HG03520 (cell line): Measurements from ENCODE around the gene BTBD10.

ENCODE experiments used
- ATAC-seq: cut with Tn5 transposase; IDR thresholded peaks from one replicate; pipeline ENCODE4 v1.9.1; 2021; ENCODE audit warnings: mild to moderate bottlenecking, moderate library complexity; ENCODE audit not compliant: unreplicated experiment

BTBD10 gene

DNA sequence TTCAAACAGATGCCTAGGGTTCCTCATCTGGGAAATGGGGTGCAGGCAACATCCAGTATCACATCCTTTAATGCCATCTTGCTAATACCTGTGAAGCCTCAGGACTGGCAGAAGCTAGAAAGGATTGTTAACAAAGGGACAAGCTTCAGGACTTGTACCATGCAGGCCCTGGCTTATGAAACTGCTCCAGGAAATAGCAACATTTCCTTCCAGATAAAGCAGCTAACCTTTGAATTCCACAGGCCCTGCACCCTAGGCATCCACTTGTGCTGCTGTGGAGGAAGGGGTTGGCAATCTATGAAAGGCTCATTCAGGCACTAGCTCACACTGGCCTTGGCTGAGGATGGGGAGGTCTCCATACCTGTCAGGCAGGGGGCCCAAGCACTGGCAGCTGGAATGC, 87.2 kb downstream of the BTBD10 start:
- no peak for ATAC-seq

DNA sequence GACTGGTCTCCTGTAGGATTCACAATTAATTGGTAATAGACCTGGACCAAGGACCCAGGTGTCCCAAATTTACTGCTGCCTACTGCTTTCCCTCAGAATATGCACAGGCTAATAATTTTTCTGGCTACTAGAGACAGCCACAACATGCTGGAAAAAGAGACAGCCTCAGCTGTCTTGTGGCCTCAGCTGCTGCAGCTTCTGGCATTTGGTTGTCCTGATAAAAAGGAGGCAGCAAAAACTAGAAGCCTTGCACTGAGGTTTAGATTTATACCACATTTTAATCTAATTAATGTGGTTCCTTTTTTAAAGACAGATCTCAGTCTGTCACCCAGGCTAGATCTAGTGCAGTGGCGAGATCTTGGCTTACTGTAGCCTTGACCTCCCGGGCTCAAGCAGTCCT, 89.8 kb downstream of the BTBD10 start:
- no peak for ATAC-seq

GRCh38 chr11:13368041-13368446, 95.0 kb downstream of the BTBD10 start:
- no peak for ATAC-seq

DNA sequence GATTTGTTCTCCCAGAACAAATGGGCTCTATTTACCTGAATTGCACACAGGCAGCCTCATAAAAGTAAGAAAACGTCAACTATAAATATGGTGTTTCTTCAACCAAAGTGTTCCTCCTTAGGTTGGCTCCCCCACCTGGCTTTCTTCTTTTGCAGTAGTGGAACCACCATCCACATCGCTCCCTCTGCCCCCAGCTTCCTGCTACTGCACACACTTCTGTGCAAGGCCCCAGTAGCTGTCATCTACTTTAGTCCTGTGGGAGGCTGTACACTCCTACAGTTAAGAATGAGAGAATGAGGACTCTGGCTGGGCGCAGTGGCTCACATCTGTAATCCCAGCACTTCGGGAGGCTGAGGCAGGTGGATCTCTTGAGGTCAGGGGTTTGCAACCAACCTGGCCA, 95.9 kb downstream of the BTBD10 start:
- ATAC-seq = no peak

GRCh38 chr11:13366266-13367026, 96.6 kb downstream of the BTBD10 start:
- ATAC-seq = no peak

DNA sequence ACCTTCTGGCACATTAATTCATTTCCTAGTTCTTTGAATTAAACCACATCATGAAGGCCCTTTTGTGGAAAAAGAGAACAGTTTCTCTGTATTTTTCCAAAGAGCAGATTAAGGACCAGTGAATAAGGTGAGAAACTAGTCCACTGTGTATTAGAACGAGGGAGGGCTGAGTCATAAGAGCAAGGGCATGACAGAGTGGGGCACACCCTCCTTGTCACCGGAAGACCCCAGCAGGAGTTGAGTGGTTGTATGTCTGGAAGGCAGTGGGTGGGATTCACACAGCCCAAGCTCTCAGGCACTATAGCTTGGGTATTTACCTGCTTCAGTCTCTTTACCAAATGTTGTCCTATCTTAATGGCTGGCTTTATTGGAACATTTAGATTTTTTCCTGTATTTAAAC, 98.6 kb downstream of the BTBD10 start:
- no peak for ATAC-seq

- no peak for ATAC-seq
Measured at GRCh38 chr11:13362596-13363109, 100.4 kb downstream of the BTBD10 start.

DNA sequence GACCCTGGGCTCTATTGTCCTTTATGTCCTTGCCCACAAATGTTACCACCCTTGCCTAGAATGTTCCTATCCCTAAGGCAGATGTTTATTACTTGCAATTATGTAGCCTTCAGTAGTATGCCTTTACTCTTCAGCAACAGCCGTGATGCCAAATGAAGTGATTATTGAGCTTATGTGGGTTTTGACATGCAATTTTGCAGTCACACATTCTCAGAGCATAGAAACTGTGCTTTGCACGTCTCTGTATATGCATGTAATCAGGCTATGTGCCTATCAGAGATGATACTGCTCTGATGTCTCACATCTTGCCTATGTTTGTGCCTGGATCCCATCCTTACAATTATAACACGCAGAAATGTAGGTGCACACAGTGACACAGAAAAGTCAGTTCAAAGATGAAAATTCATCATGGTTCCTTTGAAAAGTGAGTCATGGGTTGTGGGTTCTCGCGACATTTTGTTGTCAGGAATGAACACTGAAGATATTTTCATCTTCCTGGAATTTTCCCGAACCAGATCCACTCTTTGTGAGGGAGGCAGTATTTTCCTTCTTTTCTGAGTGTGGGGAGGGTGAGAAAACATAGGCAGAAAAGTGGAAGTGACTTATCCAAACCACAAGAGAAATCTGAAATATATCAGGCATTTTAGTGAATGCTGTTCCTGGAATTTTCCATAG, 104.3 kb downstream of the BTBD10 start:
- no peak for ATAC-seq

- ATAC-seq = no peak
Measured at GRCh38 chr11:13357232-13357631, 105.8 kb downstream of the BTBD10 start.

GRCh38 chr11:13355191-13355590, 107.8 kb downstream of the BTBD10 start:
- no peak for ATAC-seq

DNA sequence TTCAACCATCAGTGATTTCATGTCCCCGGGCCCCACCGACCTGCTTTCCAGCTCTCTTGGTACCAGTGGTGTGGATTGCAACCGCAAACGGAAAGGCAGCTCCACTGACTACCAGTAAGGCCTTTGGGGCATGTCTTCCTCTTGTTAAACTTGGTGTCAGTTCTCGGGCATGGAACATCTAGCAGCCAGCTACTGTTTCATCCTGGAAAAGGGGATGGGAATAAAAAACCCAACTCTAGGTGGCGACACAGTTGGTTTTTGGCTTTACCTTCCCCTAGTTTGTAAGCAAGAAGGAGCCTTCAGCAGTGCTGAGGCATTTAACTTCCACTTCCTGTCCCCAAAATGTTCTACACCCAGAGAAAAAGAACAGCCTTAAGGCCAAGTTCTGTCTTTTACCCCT, 108.7 kb downstream of the BTBD10 start:
- ATAC-seq = no peak

- no peak for ATAC-seq
Measured at GRCh38 chr11:13352711-13353110, 110.3 kb downstream of the BTBD10 start.

- no peak for ATAC-seq
Measured at GRCh38 chr11:13349581-13349980, 113.4 kb downstream of the BTBD10 start.

DNA sequence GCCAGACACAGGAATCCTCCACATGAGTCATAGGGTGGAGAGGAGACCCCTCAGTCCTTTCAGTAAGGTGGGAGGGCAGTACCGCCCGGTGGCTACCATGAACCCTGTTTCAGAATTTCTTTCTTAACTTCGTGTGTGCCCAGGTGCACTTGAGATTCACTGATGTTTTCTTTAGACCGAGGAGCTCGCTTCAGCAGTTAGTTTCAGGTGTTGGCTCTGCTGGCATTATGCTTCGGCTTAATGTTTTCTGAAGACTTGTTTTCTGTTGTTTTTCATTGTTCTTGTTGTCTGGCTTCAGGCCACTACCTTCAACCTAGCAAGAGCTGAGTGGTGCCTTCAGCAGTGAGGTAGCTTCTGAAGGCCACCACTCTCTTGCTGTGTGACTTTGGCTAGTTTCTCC, 114.0 kb downstream of the BTBD10 start:
- no peak for ATAC-seq

DNA sequence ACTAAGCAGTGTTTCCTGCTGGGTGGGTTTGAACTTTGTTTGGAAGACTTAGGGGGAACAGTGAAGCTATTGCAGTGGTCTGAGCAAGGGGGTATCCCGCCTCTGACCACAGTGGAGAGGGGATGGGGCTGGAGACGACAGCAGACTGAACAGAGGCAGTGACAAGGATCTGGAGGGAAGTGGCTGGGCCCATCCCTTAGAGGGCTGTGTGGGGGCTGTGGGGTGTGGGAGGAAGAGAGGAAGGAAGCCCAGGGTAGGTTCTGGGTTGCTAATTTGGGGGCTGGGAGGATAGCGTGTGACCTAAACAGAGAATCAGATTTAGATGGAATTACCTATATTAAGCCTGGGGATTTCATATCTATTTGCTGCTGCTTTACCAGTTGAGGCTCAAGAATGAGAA, 114.7 kb downstream of the BTBD10 start:
- ATAC-seq = no peak

DNA sequence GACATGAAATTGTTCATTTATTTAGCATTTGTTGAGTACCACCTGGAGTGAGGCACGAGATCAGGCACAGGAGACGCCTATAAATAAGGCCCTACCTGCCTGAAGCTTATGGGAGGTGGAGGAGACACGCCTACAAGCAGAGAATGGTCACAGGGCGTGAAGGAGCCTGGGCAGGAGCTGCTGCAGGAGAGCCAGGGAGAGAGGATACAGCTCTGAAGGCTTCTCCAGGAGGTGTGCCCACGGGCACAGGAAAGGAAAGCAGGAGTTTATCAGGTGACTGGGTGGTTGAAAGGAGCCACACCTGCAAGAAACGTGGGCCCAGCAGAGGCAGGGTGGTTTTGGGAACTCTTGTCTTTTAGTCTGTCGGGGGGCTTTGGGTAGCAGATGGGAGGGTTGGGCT, 115.1 kb downstream of the BTBD10 start:
- ATAC-seq = no peak

- ATAC-seq = no peak
Measured at GRCh38 chr11:13346470-13346869, 116.6 kb downstream of the BTBD10 start.

DNA sequence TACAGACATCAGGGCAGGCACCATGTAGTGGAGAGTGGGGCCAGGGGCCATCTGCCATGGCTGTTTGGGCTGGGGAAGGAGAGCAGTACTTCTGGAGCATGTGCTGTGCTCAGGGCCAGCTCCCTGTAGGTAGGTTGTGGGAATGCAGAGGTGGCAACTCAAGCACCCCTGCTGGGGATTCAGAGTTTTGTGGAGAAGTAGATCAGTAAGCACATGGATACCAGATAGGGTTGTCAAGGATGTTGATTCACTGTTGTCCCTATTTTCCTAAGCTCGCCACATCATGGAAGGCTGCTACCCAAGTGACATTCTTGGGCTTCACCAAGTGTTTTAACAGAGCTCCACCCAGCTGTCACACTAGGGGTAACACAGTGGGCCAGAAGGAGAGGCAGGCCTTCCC, 118.2 kb downstream of the BTBD10 start:
- no peak for ATAC-seq

DNA sequence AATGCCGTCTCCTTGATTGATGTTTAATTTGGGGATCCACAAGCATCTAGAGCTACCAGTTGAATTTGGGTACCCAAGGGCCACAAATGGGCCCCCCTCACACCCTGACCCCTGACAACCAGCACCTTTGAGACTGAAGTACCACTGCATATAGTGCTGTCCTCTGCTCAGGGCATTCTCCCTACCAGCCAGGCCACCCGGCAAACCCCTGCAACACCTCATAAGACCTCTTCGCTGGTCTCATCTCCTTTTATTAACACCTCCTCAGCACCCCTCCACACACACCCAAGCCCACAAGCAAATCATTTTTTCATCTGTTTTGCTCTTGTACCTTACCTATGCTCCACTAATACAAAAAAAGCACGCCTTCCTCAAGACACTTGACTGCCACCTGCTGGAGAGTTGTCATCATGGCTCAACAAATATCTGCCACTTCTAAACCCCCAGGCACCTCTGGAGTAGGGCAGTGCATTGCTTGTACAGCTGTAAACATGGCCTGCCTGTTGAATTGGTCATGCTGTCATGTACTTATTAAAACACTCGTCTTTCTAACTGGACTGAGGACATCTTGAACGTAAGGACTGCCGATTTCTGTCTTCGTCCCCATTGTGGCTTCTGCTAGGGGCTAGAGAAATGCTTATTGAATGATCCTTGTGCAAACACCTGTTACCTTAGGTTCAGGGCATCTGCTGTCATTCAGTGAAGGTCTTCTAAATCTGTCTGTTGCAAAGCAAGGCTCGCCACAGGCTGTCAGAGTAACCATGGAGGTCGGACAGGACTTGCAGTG, 118.9 kb downstream of the BTBD10 start:
- peak; percentile 45 for ATAC-seq

DNA sequence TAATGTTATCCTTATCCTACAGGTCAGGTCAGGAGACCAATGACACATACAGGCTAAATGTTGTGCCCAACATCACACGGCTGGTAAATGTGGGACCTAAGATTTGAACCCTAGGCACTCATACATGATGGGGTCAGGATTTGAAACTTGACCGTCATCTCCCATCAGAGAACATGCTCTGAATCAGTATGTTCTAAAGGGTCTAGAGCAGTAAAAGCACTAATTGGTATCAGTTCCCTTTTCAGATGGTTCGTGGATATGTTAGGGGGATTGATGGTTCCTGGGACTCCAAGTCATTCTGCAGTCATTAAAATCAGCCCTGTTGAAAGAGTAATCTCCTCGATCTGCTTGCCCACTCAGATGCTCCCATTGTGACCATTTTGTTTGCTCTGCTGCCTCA, 120.0 kb downstream of the BTBD10 start:
- peak; percentile 44 for ATAC-seq

GRCh38 chr11:13341026-13341425, 122.0 kb downstream of the BTBD10 start:
- no peak for ATAC-seq
